Endothelial cell of umbilical vein (primary cell): ENCODE results near the gene CSRP1.

Experiments
- EZH2 ChIP-seq: IDR thresholded peaks from 2 replicates; pipeline ENCODE4 v1.6.1; 2012; ENCODE audit warnings: borderline replicate concordance, low read depth, mild to moderate bottlenecking, moderate library complexity, low read length, inconsistent platforms; ENCODE audit not compliant: severe bottlenecking
- FOS ChIP-seq: IDR thresholded peaks from 2 replicates; pipeline ENCODE4 v1.6.1; 2011; ENCODE audit warnings: mild to moderate bottlenecking, low read length, moderate library complexity, borderline replicate concordance; ENCODE audit not compliant: insufficient read depth
- MYC ChIP-seq: IDR thresholded peaks from one replicate; pipeline ENCODE4 v1.6.1; 2011; ENCODE audit warnings: mild to moderate bottlenecking, low read depth, low read length
- POLR2A ChIP-seq: IDR thresholded peaks from 2 replicates; pipeline ENCODE4 v1.6.1; 2012; ENCODE audit warnings: low read depth, mild to moderate bottlenecking, control low read depth, low read length
- POLR2AphosphoS5 ChIP-seq: IDR thresholded peaks from 2 replicates; pipeline ENCODE4 v1.6.1; 2012; ENCODE audit warnings: low read depth, mild to moderate bottlenecking, control low read depth, low read length, moderate library complexity; ENCODE audit not compliant: insufficient read depth
- TF ChIP-seq, protein P1 (sequence below), 2 donors: IDR thresholded peaks; 1 replicate in 1 of 2; 2 replicates in 1 of 2; pipeline ENCODE4 v1.5.1; 2011; ENCODE audit warnings: low read length in 2 of 2, mild to moderate bottlenecking in 2 of 2, moderate library complexity in 2 of 2, control low read depth in 1 of 2, inconsistent platforms in 1 of 2, low read depth in 1 of 2; ENCODE audit not compliant: insufficient read depth in 1 of 2; ENCODE audit errors: extremely low read depth in 1 of 2

DNA sequence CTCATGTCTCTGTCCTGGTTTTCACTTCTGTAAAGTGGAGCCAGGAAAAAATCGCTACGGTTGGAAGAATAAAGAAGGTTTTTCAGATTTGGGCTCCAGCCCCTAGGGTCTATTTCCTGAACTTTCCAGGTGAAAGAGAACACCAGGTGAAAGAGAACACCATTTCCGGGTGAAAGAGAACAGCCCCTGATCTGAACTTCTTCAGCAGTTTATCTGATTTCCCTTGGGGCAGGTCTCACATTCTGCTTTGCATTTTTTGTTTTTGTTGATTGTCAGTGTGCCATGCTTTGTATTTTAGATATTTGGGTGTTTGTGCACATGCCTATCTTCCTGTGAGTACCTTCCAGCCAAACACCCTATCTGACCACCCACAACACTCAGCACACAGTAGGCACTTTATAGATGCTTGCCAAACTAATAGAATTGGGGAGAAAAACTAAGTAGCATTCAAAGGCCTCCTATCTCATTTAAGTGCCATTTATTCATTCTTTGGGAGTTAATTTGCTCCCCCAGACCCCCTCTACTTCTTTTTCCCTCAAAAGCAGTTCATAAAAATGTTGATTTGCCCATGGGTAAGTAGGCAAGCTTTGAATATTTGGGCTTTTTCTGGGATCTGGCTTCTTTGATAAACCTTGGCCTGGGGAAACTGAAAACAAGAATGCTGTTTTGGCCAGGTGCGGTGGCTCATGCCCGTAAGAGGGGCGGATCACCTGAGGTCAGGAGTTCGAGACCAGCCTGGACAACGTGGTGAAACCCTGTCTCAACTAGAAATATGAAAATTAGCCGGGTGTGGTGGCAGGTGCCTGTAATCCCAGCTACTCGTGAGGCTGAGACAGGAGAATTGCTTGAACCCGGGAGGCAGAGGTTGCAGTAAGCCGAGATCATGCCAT is 34.2 kb upstream of the CSRP1 start:
- TF ChIP-seq, protein P1, sequence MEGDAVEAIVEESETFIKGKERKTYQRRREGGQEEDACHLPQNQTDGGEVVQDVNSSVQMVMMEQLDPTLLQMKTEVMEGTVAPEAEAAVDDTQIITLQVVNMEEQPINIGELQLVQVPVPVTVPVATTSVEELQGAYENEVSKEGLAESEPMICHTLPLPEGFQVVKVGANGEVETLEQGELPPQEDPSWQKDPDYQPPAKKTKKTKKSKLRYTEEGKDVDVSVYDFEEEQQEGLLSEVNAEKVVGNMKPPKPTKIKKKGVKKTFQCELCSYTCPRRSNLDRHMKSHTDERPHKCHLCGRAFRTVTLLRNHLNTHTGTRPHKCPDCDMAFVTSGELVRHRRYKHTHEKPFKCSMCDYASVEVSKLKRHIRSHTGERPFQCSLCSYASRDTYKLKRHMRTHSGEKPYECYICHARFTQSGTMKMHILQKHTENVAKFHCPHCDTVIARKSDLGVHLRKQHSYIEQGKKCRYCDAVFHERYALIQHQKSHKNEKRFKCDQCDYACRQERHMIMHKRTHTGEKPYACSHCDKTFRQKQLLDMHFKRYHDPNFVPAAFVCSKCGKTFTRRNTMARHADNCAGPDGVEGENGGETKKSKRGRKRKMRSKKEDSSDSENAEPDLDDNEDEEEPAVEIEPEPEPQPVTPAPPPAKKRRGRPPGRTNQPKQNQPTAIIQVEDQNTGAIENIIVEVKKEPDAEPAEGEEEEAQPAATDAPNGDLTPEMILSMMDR (IDR thresholded peaks at IDR 0.05; ENCODE audit: extremely low read depth in 1 of 2, insufficient read depth in 1 of 2, low read depth in 1 of 2, low read length in 2 of 2): no peak
- TF ChIP-seq MYC (no peak), POLR2AphosphoS5 (no peak), POLR2A (no peak), EZH2 (no peak), FOS (no peak)
